ENCODE data around the gene COL4A6.
"Not testable (repeated sequence)": the region's sequence is repeated elsewhere in the genome, so short reads cannot be mapped to it uniquely, and the experiment has no call there.

DNA sequence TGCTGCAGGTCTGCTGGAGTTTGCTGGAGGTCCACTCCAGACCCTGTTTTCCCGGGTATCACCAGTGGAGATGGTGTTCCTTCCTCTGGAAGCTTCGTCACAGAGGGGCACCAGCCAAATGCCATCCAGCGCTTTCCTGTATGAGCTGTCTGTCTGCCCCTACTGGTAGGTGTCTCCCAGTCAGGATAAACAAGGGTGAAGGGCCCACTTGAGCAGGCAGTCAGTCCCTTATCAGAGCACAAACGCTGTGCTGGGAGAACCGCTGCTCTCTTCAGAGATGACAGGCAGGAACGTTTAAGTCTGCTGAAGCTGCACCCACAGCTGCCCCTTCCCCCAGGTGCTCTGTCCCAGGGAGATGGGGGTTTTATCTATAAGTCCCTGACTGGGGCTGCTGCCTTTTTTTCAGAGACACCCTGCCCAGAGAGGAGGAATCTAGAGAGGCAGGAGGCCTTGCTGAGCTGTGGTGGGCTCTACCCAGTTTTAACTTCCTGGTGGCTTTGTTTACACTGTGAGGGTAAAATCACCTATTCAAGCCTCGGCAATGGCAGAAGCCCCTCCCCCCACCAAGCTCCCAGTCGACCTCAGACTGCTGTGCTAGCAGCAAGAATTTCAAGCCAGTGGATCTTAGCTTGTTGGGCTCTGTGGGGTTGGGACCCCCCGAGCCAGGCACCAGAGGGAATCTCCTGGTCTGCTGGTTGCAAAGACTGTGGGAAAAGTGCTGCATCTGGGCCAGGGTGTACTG is 47.1 kb downstream of the COL4A6 start:
- TF ChIP-seq, protein P1, sequence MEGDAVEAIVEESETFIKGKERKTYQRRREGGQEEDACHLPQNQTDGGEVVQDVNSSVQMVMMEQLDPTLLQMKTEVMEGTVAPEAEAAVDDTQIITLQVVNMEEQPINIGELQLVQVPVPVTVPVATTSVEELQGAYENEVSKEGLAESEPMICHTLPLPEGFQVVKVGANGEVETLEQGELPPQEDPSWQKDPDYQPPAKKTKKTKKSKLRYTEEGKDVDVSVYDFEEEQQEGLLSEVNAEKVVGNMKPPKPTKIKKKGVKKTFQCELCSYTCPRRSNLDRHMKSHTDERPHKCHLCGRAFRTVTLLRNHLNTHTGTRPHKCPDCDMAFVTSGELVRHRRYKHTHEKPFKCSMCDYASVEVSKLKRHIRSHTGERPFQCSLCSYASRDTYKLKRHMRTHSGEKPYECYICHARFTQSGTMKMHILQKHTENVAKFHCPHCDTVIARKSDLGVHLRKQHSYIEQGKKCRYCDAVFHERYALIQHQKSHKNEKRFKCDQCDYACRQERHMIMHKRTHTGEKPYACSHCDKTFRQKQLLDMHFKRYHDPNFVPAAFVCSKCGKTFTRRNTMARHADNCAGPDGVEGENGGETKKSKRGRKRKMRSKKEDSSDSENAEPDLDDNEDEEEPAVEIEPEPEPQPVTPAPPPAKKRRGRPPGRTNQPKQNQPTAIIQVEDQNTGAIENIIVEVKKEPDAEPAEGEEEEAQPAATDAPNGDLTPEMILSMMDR (IDR thresholded peaks at IDR 0.05; ENCODE audit: low read length) = not testable (repeated sequence)
- TF ChIP-seq EZH2 (IDR thresholded peaks at IDR 0.05; ENCODE audit: borderline replicate concordance, low read length) = not testable (repeated sequence)

Data from OCI-LY1 (cell line).